PFSK-1 (cell line): ENCODE measurements around the gene MACROD1.

Experiments
- POLR2AphosphoS5 ChIP-seq: IDR thresholded peaks from 2 replicates; pipeline ENCODE4 v1.6.1; 2012; ENCODE audit warnings: low read depth, mild to moderate bottlenecking, control low read depth, low read length, moderate library complexity
- REST ChIP-seq, 2 experiments: IDR thresholded peaks; 2 replicates each; pipeline versions ENCODE4 v1.6.1 to v1.8.0; 2011 to 2012; ENCODE audit warnings: low read depth in 2 of 2, low read length in 2 of 2, control low read depth in 1 of 2, inconsistent platforms in 1 of 2, mild to moderate bottlenecking in 1 of 2, moderate library complexity in 1 of 2; ENCODE audit not compliant: insufficient read depth in 1 of 2
- TAF1 ChIP-seq: IDR thresholded peaks from 2 replicates; pipeline ENCODE4 v1.6.1; 2012; ENCODE audit warnings: low read length, control low read depth, borderline replicate concordance; ENCODE audit not compliant: insufficient read depth

- peak; percentile 92 for TF ChIP-seq TAF1
- no peak; the same call in 1 of the 2 replicates for TF ChIP-seq POLR2AphosphoS5
- TF ChIP-seq REST (IDR thresholded peaks at IDR 0.05; ENCODE audit: insufficient read depth in 1 of 2, low read depth in 2 of 2, low read length in 2 of 2): peak in 1 of 2 experiments; percentile 52; a peak in 1 of 4 replicates
Observed at GRCh38 chr11:64185693-64186491, 20.0 kb upstream of the MACROD1 start, which contains the start of gene STIP1.
